GM21529 (cell line): Measurements from ENCODE around the gene GSE1.
A peak's percentile ranks its signal among the peaks of the same experiment; 100 is the strongest.

Source experiments
- ATAC-seq: cut with Tn5 transposase; IDR thresholded peaks from one replicate; pipeline ENCODE4 v1.9.1; 2021; ENCODE audit not compliant: unreplicated experiment

Gene GSE1

GRCh38 chr16:85605051-85605911 is 7.8 kb upstream of the GSE1 start:
- ATAC-seq = no peak

- ATAC-seq = no peak
These were observed 6.9 kb upstream of the GSE1 start for GRCh38 chr16:85605912-85606841.

- ATAC-seq = no peak
These were observed 6.2 kb upstream of the GSE1 start for GRCh38 chr16:85606904-85607303.

- ATAC-seq = no peak
These were observed 5.8 kb upstream of the GSE1 start for GRCh38 chr16:85607321-85607765.

GRCh38 chr16:85607796-85608514 is 5.2 kb upstream of the GSE1 start:
- no peak for ATAC-seq

- ATAC-seq = no peak
These were observed 4.6 kb upstream of the GSE1 start for GRCh38 chr16:85608515-85608885.

- no peak for ATAC-seq
These were observed 4.2 kb upstream of the GSE1 start for GRCh38 chr16:85608887-85609286.

- no peak for ATAC-seq
These were observed 3.6 kb upstream of the GSE1 start for GRCh38 chr16:85609539-85609938.

- ATAC-seq = no peak
These were observed 3.1 kb upstream of the GSE1 start for GRCh38 chr16:85610059-85610445.

- peak; percentile 28 for ATAC-seq
These were observed 2.5 kb upstream of the GSE1 start for GRCh38 chr16:85610446-85611193.

- ATAC-seq = no peak
These were observed 2.0 kb upstream of the GSE1 start for GRCh38 chr16:85611194-85611443.

- ATAC-seq = no peak
These were observed 1.5 kb upstream of the GSE1 start for GRCh38 chr16:85611444-85612190.

- ATAC-seq = no peak
These were observed 826 bp upstream of the GSE1 start for GRCh38 chr16:85612191-85612800.

GRCh38 chr16:85613604-85614337 is 649 bp downstream of the GSE1 start:
- ATAC-seq = no peak

GRCh38 chr16:85614338-85615013 is 1.4 kb downstream of the GSE1 start:
- no peak for ATAC-seq

GRCh38 chr16:85615014-85615851 is 2.1 kb downstream of the GSE1 start:
- ATAC-seq = no peak

GRCh38 chr16:85615852-85616606 is 2.9 kb downstream of the GSE1 start:
- ATAC-seq = peak; percentile 34
